H9 (cell line): ENCODE results near the gene LARP4. TPM values are rescaled to one million over a fixed set of nuclear protein-coding genes. Genes with fewer than 3 reads are reported as not detected.
A peak's percentile ranks its signal among the peaks of the same experiment; 100 is the strongest.

Experiments used
- DNase-seq: peaks from one replicate; pipeline ENCODE4 v3.0.0-alpha.2; 2017
- H2AFZ ChIP-seq: one replicate; pipeline ENCODE4 v1.6.1; 2013; ENCODE audit warnings: mild to moderate bottlenecking, low read length, control low read depth, moderate library complexity
- H2AK5ac ChIP-seq: 2 replicates; pipeline ENCODE4 v1.6.1; 2013; ENCODE audit warnings: low read length, control low read depth, mixed read lengths; ENCODE audit not compliant: insufficient read length
- H2BK120ac ChIP-seq: one replicate; pipeline ENCODE4 v1.6.1; 2013; ENCODE audit warnings: low read depth, mild to moderate bottlenecking, low read length, control low read depth, inconsistent platforms; ENCODE audit not compliant: poor library complexity, severe bottlenecking
- H2BK12ac ChIP-seq: 2 replicates; pipeline ENCODE4 v1.6.1; 2013; ENCODE audit warnings: low read length, control low read depth, mixed read lengths, low read depth; ENCODE audit not compliant: insufficient read length
- H2BK15ac ChIP-seq: 2 replicates; pipeline ENCODE4 v1.6.1; 2013; ENCODE audit warnings: low read depth, low read length, control low read depth
- H2BK20ac ChIP-seq: one replicate; pipeline ENCODE4 v1.6.1; 2013; ENCODE audit warnings: low read depth, mild to moderate bottlenecking, low read length, control low read depth, inconsistent platforms; ENCODE audit not compliant: poor library complexity, severe bottlenecking
- H2BK5ac ChIP-seq: 2 replicates; pipeline ENCODE4 v1.6.1; 2013; ENCODE audit warnings: low read length, control low read depth, mixed read lengths; ENCODE audit not compliant: insufficient read length
- H3K14ac ChIP-seq: 2 replicates; pipeline ENCODE4 v1.6.1; 2013; ENCODE audit warnings: low read length, control low read depth; ENCODE audit not compliant: insufficient read depth
- H3K18ac ChIP-seq: 2 replicates; pipeline ENCODE4 v1.6.1; 2013; ENCODE audit warnings: low read depth, mild to moderate bottlenecking, mixed read lengths, low read length, control low read depth; ENCODE audit not compliant: insufficient read length
- H3K23ac ChIP-seq: 2 replicates; pipeline ENCODE4 v1.6.1; 2013; ENCODE audit warnings: low read length, control low read depth, mixed read lengths, low read depth; ENCODE audit not compliant: insufficient read length
- H3K23me2 ChIP-seq: 2 replicates; pipeline ENCODE4 v1.6.1; 2013; ENCODE audit warnings: low read depth, mild to moderate bottlenecking, mixed read lengths, low read length, control low read depth; ENCODE audit not compliant: insufficient read length, poor library complexity, severe bottlenecking
- H3K27ac ChIP-seq: 2 replicates; pipeline ENCODE4 v1.5.1; 2013; ENCODE audit warnings: low read length, control low read depth, mixed read lengths, low read depth; ENCODE audit not compliant: insufficient read length
- H3K27me3 ChIP-seq: 2 replicates; pipeline ENCODE4 v1.6.1; 2013; ENCODE audit warnings: low read length, control low read depth, inconsistent platforms; ENCODE audit not compliant: insufficient read depth
- H3K4ac ChIP-seq: 2 replicates; pipeline ENCODE4 v1.6.1; 2013; ENCODE audit warnings: low read depth, mild to moderate bottlenecking, control low read depth, inconsistent platforms, low read length, moderate library complexity
- H3K4me1 ChIP-seq: 2 replicates; pipeline ENCODE4 v1.6.1; 2013; ENCODE audit warnings: low read length, control low read depth, inconsistent platforms; ENCODE audit not compliant: insufficient read depth
- H3K4me2 ChIP-seq: 2 replicates; pipeline ENCODE4 v1.6.1; 2013; ENCODE audit warnings: low read length, control low read depth, mixed read lengths; ENCODE audit not compliant: insufficient read length, insufficient read depth
- H3K56ac ChIP-seq: 2 replicates; pipeline ENCODE4 v1.6.1; 2013; ENCODE audit warnings: low read depth, mild to moderate bottlenecking, mixed read lengths, low read length, control low read depth; ENCODE audit not compliant: insufficient read length
- H3K79me1 ChIP-seq: 2 replicates; pipeline ENCODE4 v1.6.1; 2013; ENCODE audit warnings: low read depth, mild to moderate bottlenecking, moderate library complexity, low read length, control low read depth, inconsistent platforms; ENCODE audit not compliant: insufficient read depth, poor library complexity, severe bottlenecking
- H3K79me2 ChIP-seq: 2 replicates; pipeline ENCODE4 v1.6.1; 2013; ENCODE audit warnings: low read length, control low read depth, inconsistent platforms; ENCODE audit not compliant: insufficient read depth
- H3K9ac ChIP-seq: 2 replicates; pipeline ENCODE4 v1.6.1; 2013; ENCODE audit warnings: low read length, control low read depth, mixed read lengths; ENCODE audit not compliant: insufficient read length; ENCODE audit errors: extremely low read depth
- H3K9me3 ChIP-seq: one replicate; pipeline ENCODE4 v1.6.1; 2013; ENCODE audit warnings: low read depth, low read length, inconsistent platforms; ENCODE audit not compliant: control insufficient read depth
- H3T11ph ChIP-seq: one replicate; pipeline ENCODE4 v1.6.1; 2013; ENCODE audit warnings: mild to moderate bottlenecking, low read length, control low read depth, inconsistent platforms
- H4K20me1 ChIP-seq: one replicate; pipeline ENCODE4 v1.6.1; 2013; ENCODE audit not compliant: control insufficient read depth, insufficient read length, insufficient read depth
- H4K5ac ChIP-seq: 2 replicates; pipeline ENCODE4 v1.6.1; 2013; ENCODE audit warnings: low read depth, mild to moderate bottlenecking, mixed read lengths, low read length, control low read depth; ENCODE audit not compliant: insufficient read length
- H4K8ac ChIP-seq: replicated peaks from 2 replicates; pipeline ENCODE4 v1.6.1; 2013; ENCODE audit warnings: low read length, control low read depth, mixed read lengths, low read depth; ENCODE audit not compliant: insufficient read length
- H4K91ac ChIP-seq: 2 replicates; pipeline ENCODE4 v1.6.1; 2013; ENCODE audit warnings: low read depth, mild to moderate bottlenecking, moderate library complexity, mixed read lengths, low read length, control low read depth; ENCODE audit not compliant: insufficient read length
- H3K27ac Mint-ChIP-seq, 3 experiments: 2 replicates in 2 of 3; 3 replicates in 1 of 3; pipeline ENCODE4 v1.8.0; 2020 to 2021; ENCODE audit warnings: mixed read lengths in 3 of 3, mild to moderate bottlenecking in 1 of 3, moderate library complexity in 1 of 3
- H3K27me3 Mint-ChIP-seq: 2 replicates; pipeline ENCODE4 v1.8.0; 2021; ENCODE audit warnings: low read depth, mild to moderate bottlenecking, moderate library complexity, mixed read lengths
- H3K36me3 Mint-ChIP-seq, 3 experiments: 2 replicates in 2 of 3; 3 replicates in 1 of 3; pipeline ENCODE4 v1.8.0; 2020 to 2021; ENCODE audit warnings: low read depth in 3 of 3, mixed read lengths in 3 of 3; ENCODE audit not compliant: insufficient read depth in 1 of 3
- H3K4me1 Mint-ChIP-seq, 2 experiments: 2 replicates each; pipeline ENCODE4 v1.8.0; 2020; ENCODE audit warnings: mixed read lengths in 2 of 2
- H3K4me3 Mint-ChIP-seq, 2 experiments: 2 replicates in 1 of 2; 3 replicates in 1 of 2; pipeline ENCODE4 v1.8.0; 2020 to 2021; ENCODE audit warnings: mild to moderate bottlenecking in 2 of 2, mixed read lengths in 2 of 2, moderate library complexity in 1 of 2
- H3K9me3 Mint-ChIP-seq, 2 experiments: 2 replicates in 1 of 2; 3 replicates in 1 of 2; pipeline ENCODE4 v1.8.0; 2020; ENCODE audit warnings: mild to moderate bottlenecking in 2 of 2, mixed read lengths in 2 of 2, moderate library complexity in 1 of 2
- WGBS: extraction: QIAGEN DNeasy Blood & Tissue Kit; methylation state at CpG from one replicate; pipeline ENCODE4 v1.1.7; 2013; ENCODE audit warnings: missing lambda C conversion rate, low lambda C conversion rate, mixed read lengths; ENCODE audit not compliant: insufficient read length; ENCODE audit errors: extremely low coverage; 5-methylcytosine and 5-hydroxymethylcytosine counted together
- total RNA-seq: library from RNA; stranded (reverse); gene quantifications from 2 replicates; pipeline ENCODE4 v1.2.1, GENCODE V29; 2021
- TF ChIP-seq, protein P1 (sequence below): fragments of 200-600 bp; sonication (generic); conservative IDR thresholded peaks from 3 replicates; pipeline ENCODE4 v1.8.0; 2021; ENCODE audit warnings: antibody characterized with exemption, mild to moderate bottlenecking

LARP4 gene
- total RNA-seq, 1 experiment from 2014 or later = 82.3 TPM

DNA sequence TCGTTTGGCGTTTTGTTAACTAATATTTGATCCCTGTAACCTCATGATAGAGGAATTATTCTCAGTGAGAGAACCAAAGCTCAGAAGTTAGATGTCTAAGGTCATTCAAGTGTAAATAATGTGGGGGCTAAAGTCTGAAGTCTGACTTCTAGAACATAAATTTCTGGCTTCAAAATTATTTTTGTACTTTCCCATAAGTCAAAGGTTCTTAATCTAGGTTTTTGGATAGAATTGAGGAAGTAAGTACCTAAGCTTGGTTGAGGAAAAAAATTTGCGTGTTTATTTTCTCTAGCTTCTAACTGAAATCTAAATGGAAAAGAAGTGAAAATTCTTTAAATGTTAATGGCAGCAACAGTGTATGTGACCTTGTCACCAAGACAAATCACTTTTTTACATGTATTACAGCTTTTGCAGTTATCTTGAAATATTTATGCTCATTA lies 2.3 kb downstream of the LARP4 start:
- H3K23me2 ChIP-seq = peaks cover 10% of the 10 kb centered on the region
- H3K27ac ChIP-seq = no peak overlapping the region
- Mint-ChIP-seq H3K36me3 (peaks cover 0 to 10% (median 0%) of the 10 kb centered on the region in 3 experiments; a peak in 4 of 7 replicates), H3K27ac (no peak overlapping the region), H3K27me3 (no peaks in the 10 kb centered on the region), H3K4me3 (peak overlapping the region; percentile 97 to 100), H3K4me1 (peaks cover 11 to 13% of the 10 kb centered on the region in 2 experiments), H3K9me3 (no peaks in the 10 kb centered on the region; a peak in 1 of 5 replicates)
- no peak overlapping the region for H4K8ac ChIP-seq
- no peak overlapping the region for H2BK5ac ChIP-seq
- no peak overlapping the region for H3K23ac ChIP-seq
- H3K9me3 ChIP-seq = no peaks in the 10 kb centered on the region
- H3K79me1 ChIP-seq = no peaks in the 10 kb centered on the region
- H4K5ac ChIP-seq = no peak overlapping the region
- peak overlapping the region; percentile 100 for H3K4me2 ChIP-seq
- no peak overlapping the region for H2BK20ac ChIP-seq
- no peak overlapping the region for H3K9ac ChIP-seq
- H4K20me1 ChIP-seq = no peaks in the 10 kb centered on the region
- H3K56ac ChIP-seq = no peak overlapping the region
- no CpG with 5 or more reads among the region's 3 CpGs for WGBS
- H2BK120ac ChIP-seq = no peak overlapping the region
- no peak overlapping the region for H3K18ac ChIP-seq
- no peak overlapping the region for H3K14ac ChIP-seq
- no peak overlapping the region for H2AK5ac ChIP-seq
- H2BK15ac ChIP-seq = no peak overlapping the region
- DNase-seq = no peak
- H2BK12ac ChIP-seq = no peak overlapping the region
- H3K4me1 ChIP-seq = peaks cover 2% of the 10 kb centered on the region; the same call in 1 of the 2 replicates
- TF ChIP-seq, protein P1, sequence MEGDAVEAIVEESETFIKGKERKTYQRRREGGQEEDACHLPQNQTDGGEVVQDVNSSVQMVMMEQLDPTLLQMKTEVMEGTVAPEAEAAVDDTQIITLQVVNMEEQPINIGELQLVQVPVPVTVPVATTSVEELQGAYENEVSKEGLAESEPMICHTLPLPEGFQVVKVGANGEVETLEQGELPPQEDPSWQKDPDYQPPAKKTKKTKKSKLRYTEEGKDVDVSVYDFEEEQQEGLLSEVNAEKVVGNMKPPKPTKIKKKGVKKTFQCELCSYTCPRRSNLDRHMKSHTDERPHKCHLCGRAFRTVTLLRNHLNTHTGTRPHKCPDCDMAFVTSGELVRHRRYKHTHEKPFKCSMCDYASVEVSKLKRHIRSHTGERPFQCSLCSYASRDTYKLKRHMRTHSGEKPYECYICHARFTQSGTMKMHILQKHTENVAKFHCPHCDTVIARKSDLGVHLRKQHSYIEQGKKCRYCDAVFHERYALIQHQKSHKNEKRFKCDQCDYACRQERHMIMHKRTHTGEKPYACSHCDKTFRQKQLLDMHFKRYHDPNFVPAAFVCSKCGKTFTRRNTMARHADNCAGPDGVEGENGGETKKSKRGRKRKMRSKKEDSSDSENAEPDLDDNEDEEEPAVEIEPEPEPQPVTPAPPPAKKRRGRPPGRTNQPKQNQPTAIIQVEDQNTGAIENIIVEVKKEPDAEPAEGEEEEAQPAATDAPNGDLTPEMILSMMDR = no peak
- H2AFZ ChIP-seq = no peak overlapping the region
- H3K4ac ChIP-seq = no peak overlapping the region
- H4K91ac ChIP-seq = no peak overlapping the region
- no peak overlapping the region for H3T11ph ChIP-seq
- H3K27me3 ChIP-seq = no peaks in the 10 kb centered on the region
- peaks cover 52% of the 10 kb centered on the region for H3K79me2 ChIP-seq
